ENCODE results near the gene KIAA1549. TPM values are rescaled to one million over a fixed set of nuclear protein-coding genes. Genes with fewer than 3 reads are reported as not detected.

KIAA1549 gene
- total and polyA plus RNA-seq, 2 of the 4 experiments (the other 2 are of a cell fraction), result 1.3 to 3.3 TPM

GRCh38 chr7:138871065-138871813 lies 110.0 kb downstream of the KIAA1549 start:
- H3K36me3 ChIP-seq (ENCODE audit: control insufficient read depth, insufficient read depth, low read length), result peaks cover 15% of the 10 kb centered on the region
- no peak overlapping the region for H2AFZ ChIP-seq (replicated peaks; ENCODE audit: low read length, poor library complexity)
- H4K91ac ChIP-seq (ENCODE audit: insufficient read depth, low read depth, low read length), result no peak overlapping the region
- H4K8ac ChIP-seq (ENCODE audit: low read depth in 2 of 2, low read length in 2 of 2), result no peak overlapping the region
- no peak overlapping the region for H2BK20ac ChIP-seq (ENCODE audit: low read depth, low read length)
- no peak overlapping the region for H3K14ac ChIP-seq (replicated peaks; ENCODE audit: low read depth, low read length)
- peaks cover 5% of the 10 kb centered on the region; the same call in 1 of the 2 replicates for H3K4me1 ChIP-seq (ENCODE audit: control insufficient read depth, insufficient read depth, low read length)
- WGBS, 2 experiments (ENCODE audit: extremely low coverage in 2 of 2, insufficient read length in 1 of 2), result 96% methylated on average over 5 of the region's 21 CpGs; no CpG with 5 or more reads in 1 of the 2 experiments
- no peaks in the 10 kb centered on the region for H4K20me1 ChIP-seq (ENCODE audit: insufficient read depth, low read length)
- CTCF ChIA-PET, result no interaction called here
- no peak overlapping the region for H4K5ac ChIP-seq (ENCODE audit: low read depth, low read length)
- no peak overlapping the region for H3K4ac ChIP-seq (ENCODE audit: low read depth, low read length)
- no peak overlapping the region for H3K4me2 ChIP-seq (ENCODE audit: low read depth, low read length)
- ATAC-seq (ENCODE audit: low read depth) (no peak), DNase-seq (no peak)
- no peaks in the 10 kb centered on the region for H3K9me3 ChIP-seq (ENCODE audit: control insufficient read depth, insufficient read depth, low read length)
- H2BK15ac ChIP-seq (ENCODE audit: low read depth, low read length), result no peak overlapping the region
- no peak for TF ChIP-seq RCOR1 (IDR thresholded peaks at IDR 0.05; ENCODE audit: insufficient replicate concordance, low read length)
- TF ChIP-seq RFX5 (IDR thresholded peaks at IDR 0.05; ENCODE audit: low read depth, low read length), result no peak
- no peak for TF ChIP-seq CTCF (conservative IDR thresholded peaks at IDR 0.05; ENCODE audit: low read depth, low read length)
- TF ChIP-seq MAFK (IDR thresholded peaks at IDR 0.05; ENCODE audit: low read depth, low read length), result no peak
- TF ChIP-seq MAZ (IDR thresholded peaks at IDR 0.05; ENCODE audit: borderline replicate concordance, low read depth, low read length), result no peak
- TF ChIP-seq BHLHE40 (IDR thresholded peaks at IDR 0.05; ENCODE audit: low read depth, low read length), result no peak
- no peak for TF ChIP-seq RAD21 (IDR thresholded peaks at IDR 0.05; ENCODE audit: low read length)
- TF ChIP-seq NFE2L2 (IDR thresholded peaks at IDR 0.05; ENCODE audit: low read depth, low read length), result no peak
- TF ChIP-seq CHD1 (IDR thresholded peaks at IDR 0.05; ENCODE audit: low read depth, low read length), result no peak
- no peak for TF ChIP-seq SMC3 (IDR thresholded peaks at IDR 0.05; ENCODE audit: low read depth, low read length)
- no peak for TF ChIP-seq USF2 (IDR thresholded peaks at IDR 0.05; ENCODE audit: low read depth, low read length)
- TF ChIP-seq FOS (IDR thresholded peaks at IDR 0.05; ENCODE audit: low read depth, low read length), result no peak
- TF ChIP-seq MXI1 (IDR thresholded peaks at IDR 0.05; ENCODE audit: borderline replicate concordance, low read depth, low read length), result no peak
- H3K18ac ChIP-seq (ENCODE audit: low read depth, low read length), result no peak overlapping the region
- dilution Hi-C loops (cut with HindIII; ENCODE audit: low sequenced_read_pairs, unreplicated experiment), result no loop called here
- H3K9me1 ChIP-seq (ENCODE audit: insufficient read depth, low read length), result peaks cover 3% of the 10 kb centered on the region; the same call in 1 of the 2 replicates
- H3K23ac ChIP-seq (ENCODE audit: low read depth, low read length), result no peak overlapping the region
- BruUV-seq (replicated peaks), result no TSS peak
- in situ Hi-C loops (cut with MboI; ENCODE audit: low sequenced_read_pairs), result no loop called here
- H2BK120ac ChIP-seq (ENCODE audit: low read depth, low read length), result no peak overlapping the region
- H3K4me3 ChIP-seq (ENCODE audit: insufficient read depth, low read depth, low read length), result no peak overlapping the region
- H3K79me1 ChIP-seq (ENCODE audit: low read depth in 1 of 2, low read length in 2 of 2), result no peaks in the 10 kb centered on the region
- no peak overlapping the region for H2BK5ac ChIP-seq (ENCODE audit: low read depth, low read length, poor library complexity, severe bottlenecking)
- H3K27ac ChIP-seq (ENCODE audit: insufficient read depth, low read length), result no peak overlapping the region
- H3K27me3 ChIP-seq (ENCODE audit: control insufficient read depth, insufficient read depth, low read length), result no peaks in the 10 kb centered on the region
- no peak overlapping the region for H3K56ac ChIP-seq (ENCODE audit: extremely low read depth, insufficient read depth, low read length)
- H2AK5ac ChIP-seq (ENCODE audit: low read depth, low read length), result no peak overlapping the region
- no peak overlapping the region for H3K9ac ChIP-seq (ENCODE audit: low read depth, low read length)
- no peak overlapping the region for H2AK9ac ChIP-seq (replicated peaks; ENCODE audit: low read depth, low read length, poor library complexity)
- intact Hi-C loops (cut with micrococcal nuclease), result no loop called here
- POLR2A ChIA-PET (ENCODE audit: unreplicated experiment), result no interaction called here
